K562 (cell line): Measurements from ENCODE around the gene MAN1A1. TPM values are rescaled to one million over a fixed set of nuclear protein-coding genes. Genes with fewer than 3 reads are reported as not detected.
A peak's percentile ranks its signal among the peaks of the same experiment; 100 is the strongest.

Experiments used
- BHLHE40 ChIP-seq: IDR thresholded peaks from 2 replicates; pipeline ENCODE4 v1.6.1; 2011; ENCODE audit warnings: low read length, improper control_type of control experiment
- CEBPG ChIP-seq, 3 experiments: fragments of 200-800 bp in 1 of 3; sonication (Bioruptor generic) in 1 of 3; sonication (generic) in 1 of 3; formaldehyde crosslinking in 1 of 3; IDR thresholded peaks in 2 of 3; conservative IDR thresholded peaks in 1 of 3; 2 replicates each; pipeline versions ENCODE4 v1.6.1 to v1.8.0; 2016 to 2022; ENCODE audit warnings: missing compliant biosample characterization in 2 of 3, missing genetic modification characterization in 2 of 3, mild to moderate bottlenecking in 1 of 3, missing genetic modification reagents in 1 of 3
- CSDE1 ChIP-seq, 2 experiments: fragments of 450-650 bp; IDR thresholded peaks; 2 replicates each; pipeline ENCODE4 v1.6.1; 2016; ENCODE audit warnings: mild to moderate bottlenecking in 1 of 2
- HDAC3 ChIP-seq: fragments of 450-650 bp; IDR thresholded peaks from 2 replicates; pipeline ENCODE4 v1.6.1; 2018; ENCODE audit warnings: borderline replicate concordance, mild to moderate bottlenecking, moderate library complexity; ENCODE audit not compliant: partially characterized antibody
- KDM4B ChIP-seq, 2 experiments: fragments of 450-650 bp in 1 of 2; sonication (generic) in 1 of 2; IDR thresholded peaks; 2 replicates each; pipeline ENCODE4 v1.6.1; 2016 to 2017; ENCODE audit warnings: borderline replicate concordance in 2 of 2, antibody characterized with exemption in 1 of 2, low read depth in 1 of 2, mild to moderate bottlenecking in 1 of 2
- RFX1 ChIP-seq: fragments of 450-650 bp; IDR thresholded peaks from 2 replicates; pipeline ENCODE4 v1.6.1; 2016; ENCODE audit warnings: mild to moderate bottlenecking, moderate library complexity
- SAFB ChIP-seq: fragments of 200-400 bp; formaldehyde crosslinking; IDR thresholded peaks from 2 replicates; pipeline ENCODE4 v1.6.1; 2017; ENCODE audit warnings: low read depth, low read length, borderline replicate concordance
- SMARCE1 ChIP-seq: fragments of 450-650 bp; IDR thresholded peaks from 2 replicates; pipeline ENCODE4 v1.7.1; 2016; ENCODE audit warnings: mild to moderate bottlenecking
- ZC3H4 ChIP-seq: sonication (generic); formaldehyde crosslinking; IDR thresholded peaks from 2 replicates; pipeline ENCODE4 v1.9.0; 2021; ENCODE audit warnings: missing genetic modification reagents, borderline replicate concordance
- ZNF282 ChIP-seq: sonication (generic); formaldehyde crosslinking; IDR thresholded peaks from 2 replicates; pipeline ENCODE4 v1.8.1; 2023; ENCODE audit warnings: missing genetic modification reagents
- ZNF444 ChIP-seq: fragments of 250-450 bp; sonication (Bioruptor Pico); IDR thresholded peaks from 2 replicates; pipeline ENCODE4 v1.4.0; 2020; ENCODE audit warnings: mild to moderate bottlenecking, moderate library complexity
- ZNF764 ChIP-seq: fragments of 250-450 bp; sonication (Bioruptor Pico); IDR thresholded peaks from 2 replicates; pipeline ENCODE4 v1.4.0; 2020; ENCODE audit warnings: low read depth, mild to moderate bottlenecking, moderate library complexity
- ZNF785 ChIP-seq: fragments of 250-450 bp; sonication (Bioruptor Pico); IDR thresholded peaks from 2 replicates; pipeline ENCODE4 v1.4.0; 2020; ENCODE audit warnings: mild to moderate bottlenecking
- polyA plus RNA-seq, 8 experiments: library from polyadenylated mRNA; depleted of rRNA in 4 of 8; stranded (reverse) in 5 of 8; unstranded in 3 of 8; fragments of >200 nt; fragmentation: Nextera tagmentation in 2 of 8; fragmentation: Illumina TruSeq in 1 of 8; extraction: Ambion mirVana in 2 of 8; extraction: Trizol in 1 of 8; gene quantifications; 2 replicates each; pipeline versions ENCODE4 v1.2.1 to v1.2.3, GENCODE V29; 2011 to 2014; ENCODE audit warnings: inconsistent platforms in 1 of 8, missing spikeins in 1 of 8
- total RNA-seq, 7 experiments: library from RNA; depleted of rRNA in 6 of 7; stranded (reverse); fragments of >200 nt in 6 of 7; fragmentation: Illumina TruSeq in 2 of 7; extraction: Trizol in 2 of 7; gene quantifications; 2 replicates each; pipeline versions ENCODE4 v1.2.1 to v1.2.3, GENCODE V29; 2011 to 2021; ENCODE audit warnings: low replicate concordance in 1 of 7
- TF ChIP-seq, protein P1 (sequence below): IDR thresholded peaks from 2 replicates; pipeline ENCODE4 v1.6.1; 2011; ENCODE audit warnings: borderline replicate concordance, low read depth, mild to moderate bottlenecking, moderate library complexity, low read length; ENCODE audit not compliant: insufficient read depth, poor library complexity, severe bottlenecking
- TF ChIP-seq, protein P2 (sequence below): IDR thresholded peaks from 2 replicates; pipeline ENCODE4 v1.6.1; 2014; ENCODE audit warnings: antibody characterized with exemption
- TF ChIP-seq, protein P3 (sequence below): fragments of 250-450 bp; sonication (Bioruptor Pico); IDR thresholded peaks from 2 replicates; pipeline ENCODE4 v1.4.0; 2020
- TF ChIP-seq, protein P4 (sequence below): fragments of 450-650 bp; formaldehyde crosslinking; conservative IDR thresholded peaks from 2 replicates; pipeline ENCODE4 v1.4.0; 2022; ENCODE audit warnings: mild to moderate bottlenecking, missing genetic modification characterization

MAN1A1 gene
- total and polyA plus RNA-seq, 9 of the 15 experiments (the other 6 are each of a cell fraction or from before 2014, with no cell fraction given), result 24.5 to 78.4 (median 59.7) TPM

DNA sequence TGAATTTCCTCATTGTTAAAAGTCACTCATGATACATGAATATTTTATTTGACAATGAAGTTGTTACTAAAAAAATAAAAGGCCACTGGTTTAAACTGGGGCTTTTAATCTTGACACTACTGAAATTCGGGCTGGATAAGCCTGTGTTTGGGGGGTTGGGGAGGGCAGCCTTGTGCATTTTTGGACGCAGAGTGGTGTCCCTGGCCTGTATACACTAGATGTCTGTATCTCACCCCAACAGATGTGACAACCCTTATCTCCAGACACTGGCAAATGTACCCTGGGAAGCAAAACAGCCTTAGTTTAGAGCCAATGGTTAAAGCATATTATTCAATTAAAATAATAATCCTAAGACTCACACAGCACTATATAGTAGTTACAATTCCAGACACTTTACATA lies 24.8 kb downstream of the MAN1A1 start (continued):
- TF ChIP-seq, protein P1, sequence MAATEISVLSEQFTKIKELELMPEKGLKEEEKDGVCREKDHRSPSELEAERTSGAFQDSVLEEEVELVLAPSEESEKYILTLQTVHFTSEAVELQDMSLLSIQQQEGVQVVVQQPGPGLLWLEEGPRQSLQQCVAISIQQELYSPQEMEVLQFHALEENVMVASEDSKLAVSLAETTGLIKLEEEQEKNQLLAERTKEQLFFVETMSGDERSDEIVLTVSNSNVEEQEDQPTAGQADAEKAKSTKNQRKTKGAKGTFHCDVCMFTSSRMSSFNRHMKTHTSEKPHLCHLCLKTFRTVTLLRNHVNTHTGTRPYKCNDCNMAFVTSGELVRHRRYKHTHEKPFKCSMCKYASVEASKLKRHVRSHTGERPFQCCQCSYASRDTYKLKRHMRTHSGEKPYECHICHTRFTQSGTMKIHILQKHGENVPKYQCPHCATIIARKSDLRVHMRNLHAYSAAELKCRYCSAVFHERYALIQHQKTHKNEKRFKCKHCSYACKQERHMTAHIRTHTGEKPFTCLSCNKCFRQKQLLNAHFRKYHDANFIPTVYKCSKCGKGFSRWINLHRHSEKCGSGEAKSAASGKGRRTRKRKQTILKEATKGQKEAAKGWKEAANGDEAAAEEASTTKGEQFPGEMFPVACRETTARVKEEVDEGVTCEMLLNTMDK, result no peak
- TF ChIP-seq ZNF764 (CRISPR knock-in tag) (no peak), SMARCE1 (peak; percentile 94), RFX1 (no peak), ZNF282 (CRISPR knock-in tag) (no peak), ZNF785 (no peak), ZNF444 (CRISPR knock-in tag) (no peak), KDM4B (IDR thresholded peaks at IDR 0.05; ENCODE audit: borderline replicate concordance in 2 of 2, low read depth in 1 of 2) (no peak), ZC3H4 (CRISPR knock-in tag) (no peak), SAFB (no peak), CSDE1 (IDR thresholded peaks at IDR 0.05) (no peak), HDAC3 (peak; percentile 94), CEBPG (CRISPR knock-in tag; IDR thresholded peaks at IDR 0.05) (no peak), CEBPG (tag; conservative IDR thresholded peaks at IDR 0.05 in 1 of 2, IDR thresholded peaks at IDR 0.05 in 1 of 2) (no peak), BHLHE40 (peak; percentile 36; the same call in 1 of the 2 replicates)
- TF ChIP-seq, protein P2, sequence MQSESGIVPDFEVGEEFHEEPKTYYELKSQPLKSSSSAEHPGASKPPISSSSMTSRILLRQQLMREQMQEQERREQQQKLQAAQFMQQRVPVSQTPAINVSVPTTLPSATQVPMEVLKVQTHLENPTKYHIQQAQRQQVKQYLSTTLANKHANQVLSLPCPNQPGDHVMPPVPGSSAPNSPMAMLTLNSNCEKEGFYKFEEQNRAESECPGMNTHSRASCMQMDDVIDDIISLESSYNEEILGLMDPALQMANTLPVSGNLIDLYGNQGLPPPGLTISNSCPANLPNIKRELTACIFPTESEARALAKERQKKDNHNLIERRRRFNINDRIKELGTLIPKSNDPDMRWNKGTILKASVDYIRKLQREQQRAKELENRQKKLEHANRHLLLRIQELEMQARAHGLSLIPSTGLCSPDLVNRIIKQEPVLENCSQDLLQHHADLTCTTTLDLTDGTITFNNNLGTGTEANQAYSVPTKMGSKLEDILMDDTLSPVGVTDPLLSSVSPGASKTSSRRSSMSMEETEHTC, result no peak
- TF ChIP-seq, protein P3, sequence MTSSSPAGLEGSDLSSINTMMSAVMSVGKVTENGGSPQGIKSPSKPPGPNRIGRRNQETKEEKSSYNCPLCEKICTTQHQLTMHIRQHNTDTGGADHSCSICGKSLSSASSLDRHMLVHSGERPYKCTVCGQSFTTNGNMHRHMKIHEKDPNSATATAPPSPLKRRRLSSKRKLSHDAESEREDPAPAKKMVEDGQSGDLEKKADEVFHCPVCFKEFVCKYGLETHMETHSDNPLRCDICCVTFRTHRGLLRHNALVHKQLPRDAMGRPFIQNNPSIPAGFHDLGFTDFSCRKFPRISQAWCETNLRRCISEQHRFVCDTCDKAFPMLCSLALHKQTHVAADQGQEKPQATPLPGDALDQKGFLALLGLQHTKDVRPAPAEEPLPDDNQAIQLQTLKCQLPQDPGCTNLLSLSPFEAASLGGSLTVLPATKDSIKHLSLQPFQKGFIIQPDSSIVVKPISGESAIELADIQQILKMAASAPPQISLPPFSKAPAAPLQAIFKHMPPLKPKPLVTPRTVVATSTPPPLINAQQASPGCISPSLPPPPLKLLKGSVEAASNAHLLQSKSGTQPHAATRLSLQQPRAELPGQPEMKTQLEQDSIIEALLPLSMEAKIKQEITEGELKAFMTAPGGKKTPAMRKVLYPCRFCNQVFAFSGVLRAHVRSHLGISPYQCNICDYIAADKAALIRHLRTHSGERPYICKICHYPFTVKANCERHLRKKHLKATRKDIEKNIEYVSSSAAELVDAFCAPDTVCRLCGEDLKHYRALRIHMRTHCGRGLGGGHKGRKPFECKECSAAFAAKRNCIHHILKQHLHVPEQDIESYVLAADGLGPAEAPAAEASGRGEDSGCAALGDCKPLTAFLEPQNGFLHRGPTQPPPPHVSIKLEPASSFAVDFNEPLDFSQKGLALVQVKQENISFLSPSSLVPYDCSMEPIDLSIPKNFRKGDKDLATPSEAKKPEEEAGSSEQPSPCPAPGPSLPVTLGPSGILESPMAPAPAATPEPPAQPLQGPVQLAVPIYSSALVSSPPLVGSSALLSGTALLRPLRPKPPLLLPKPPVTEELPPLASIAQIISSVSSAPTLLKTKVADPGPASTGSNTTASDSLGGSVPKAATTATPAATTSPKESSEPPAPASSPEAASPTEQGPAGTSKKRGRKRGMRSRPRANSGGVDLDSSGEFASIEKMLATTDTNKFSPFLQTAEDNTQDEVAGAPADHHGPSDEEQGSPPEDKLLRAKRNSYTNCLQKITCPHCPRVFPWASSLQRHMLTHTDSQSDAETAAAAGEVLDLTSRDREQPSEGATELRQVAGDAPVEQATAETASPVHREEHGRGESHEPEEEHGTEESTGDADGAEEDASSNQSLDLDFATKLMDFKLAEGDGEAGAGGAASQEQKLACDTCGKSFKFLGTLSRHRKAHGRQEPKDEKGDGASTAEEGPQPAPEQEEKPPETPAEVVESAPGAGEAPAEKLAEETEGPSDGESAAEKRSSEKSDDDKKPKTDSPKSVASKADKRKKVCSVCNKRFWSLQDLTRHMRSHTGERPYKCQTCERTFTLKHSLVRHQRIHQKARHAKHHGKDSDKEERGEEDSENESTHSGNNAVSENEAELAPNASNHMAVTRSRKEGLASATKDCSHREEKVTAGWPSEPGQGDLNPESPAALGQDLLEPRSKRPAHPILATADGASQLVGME (CRISPR knock-in tag), result no peak
- TF ChIP-seq, protein P4, sequence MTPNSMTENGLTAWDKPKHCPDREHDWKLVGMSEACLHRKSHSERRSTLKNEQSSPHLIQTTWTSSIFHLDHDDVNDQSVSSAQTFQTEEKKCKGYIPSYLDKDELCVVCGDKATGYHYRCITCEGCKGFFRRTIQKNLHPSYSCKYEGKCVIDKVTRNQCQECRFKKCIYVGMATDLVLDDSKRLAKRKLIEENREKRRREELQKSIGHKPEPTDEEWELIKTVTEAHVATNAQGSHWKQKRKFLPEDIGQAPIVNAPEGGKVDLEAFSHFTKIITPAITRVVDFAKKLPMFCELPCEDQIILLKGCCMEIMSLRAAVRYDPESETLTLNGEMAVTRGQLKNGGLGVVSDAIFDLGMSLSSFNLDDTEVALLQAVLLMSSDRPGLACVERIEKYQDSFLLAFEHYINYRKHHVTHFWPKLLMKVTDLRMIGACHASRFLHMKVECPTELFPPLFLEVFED (CRISPR knock-in tag), result no peak
